Right atrium auricular region (tissue), 2 donors: ENCODE results near the gene GTF2A1. TPM values are rescaled to one million over a fixed set of nuclear protein-coding genes. Genes with fewer than 3 reads are reported as not detected.
"Not testable (repeated sequence)": the region's sequence is repeated elsewhere in the genome, so short reads cannot be mapped to it uniquely, and the experiment has no call there.

Source experiments
- DNase-seq: peaks from one replicate; pipeline ENCODE4 v3.0.0-alpha.2; 2019; ENCODE audit warnings: low spot score
- H3K27ac ChIP-seq, 2 donors: fragments of 200-600 bp; sonication (generic); 1 replicate in 1 of 2; 2 replicates in 1 of 2; pipeline ENCODE4 v1.5.1; 2016 to 2019
- H3K27me3 ChIP-seq, 2 donors: fragments of 200-600 bp; sonication (generic); one replicate each; pipeline versions ENCODE4 v1.5.1 to v1.6.0; 2017 to 2019
- H3K36me3 ChIP-seq: fragments of 200-600 bp; sonication (generic); one replicate; pipeline ENCODE4 v1.5.1; 2016
- H3K4me1 ChIP-seq, 2 donors: fragments of 200-600 bp; sonication (generic); one replicate each; pipeline versions ENCODE4 v1.5.1 to v1.6.0; 2017 to 2019
- H3K4me3 ChIP-seq, 2 donors: fragments of 200-600 bp; sonication (generic); 1 replicate in 1 of 2; 2 replicates in 1 of 2; pipeline ENCODE4 v1.5.1; 2017 to 2019; ENCODE audit warnings: mild to moderate bottlenecking in 1 of 2, moderate library complexity in 1 of 2
- H3K9me3 ChIP-seq, 2 donors: fragments of 200-600 bp; sonication (generic); one replicate each; pipeline ENCODE4 v1.5.1; 2019
- total RNA-seq, 2 donors: library from RNA; depleted of rRNA; stranded (reverse); fragments of >200 nt; gene quantifications; one replicate each; pipeline ENCODE4 v1.1.0, GENCODE V29; 2016
- TF ChIP-seq, protein P1 (sequence below), 2 donors: fragments of 200-600 bp; sonication (generic); IDR thresholded peaks; one replicate each; pipeline ENCODE4 v1.5.1; 2019; ENCODE audit warnings: antibody characterized with exemption in 2 of 2

Gene GTF2A1
- total RNA-seq, 2 donors from 2014 or later = 14.6 to 17.1 TPM

- H3K27ac ChIP-seq = no peak overlapping the region
- H3K4me3 ChIP-seq = no peak overlapping the region
- no peaks in the 10 kb centered on the region for H3K27me3 ChIP-seq
- H3K36me3 ChIP-seq = no peaks in the 10 kb centered on the region
- TF ChIP-seq, protein P1, sequence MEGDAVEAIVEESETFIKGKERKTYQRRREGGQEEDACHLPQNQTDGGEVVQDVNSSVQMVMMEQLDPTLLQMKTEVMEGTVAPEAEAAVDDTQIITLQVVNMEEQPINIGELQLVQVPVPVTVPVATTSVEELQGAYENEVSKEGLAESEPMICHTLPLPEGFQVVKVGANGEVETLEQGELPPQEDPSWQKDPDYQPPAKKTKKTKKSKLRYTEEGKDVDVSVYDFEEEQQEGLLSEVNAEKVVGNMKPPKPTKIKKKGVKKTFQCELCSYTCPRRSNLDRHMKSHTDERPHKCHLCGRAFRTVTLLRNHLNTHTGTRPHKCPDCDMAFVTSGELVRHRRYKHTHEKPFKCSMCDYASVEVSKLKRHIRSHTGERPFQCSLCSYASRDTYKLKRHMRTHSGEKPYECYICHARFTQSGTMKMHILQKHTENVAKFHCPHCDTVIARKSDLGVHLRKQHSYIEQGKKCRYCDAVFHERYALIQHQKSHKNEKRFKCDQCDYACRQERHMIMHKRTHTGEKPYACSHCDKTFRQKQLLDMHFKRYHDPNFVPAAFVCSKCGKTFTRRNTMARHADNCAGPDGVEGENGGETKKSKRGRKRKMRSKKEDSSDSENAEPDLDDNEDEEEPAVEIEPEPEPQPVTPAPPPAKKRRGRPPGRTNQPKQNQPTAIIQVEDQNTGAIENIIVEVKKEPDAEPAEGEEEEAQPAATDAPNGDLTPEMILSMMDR (IDR thresholded peaks at IDR 0.05) = no peak
- no peaks in the 10 kb centered on the region for H3K4me1 ChIP-seq
- H3K9me3 ChIP-seq = no peaks in the 10 kb centered on the region
- DNase-seq = no peak
Measured at GRCh38 chr14:81252278-81252677, 31.5 kb upstream of the GTF2A1 start.

DNA sequence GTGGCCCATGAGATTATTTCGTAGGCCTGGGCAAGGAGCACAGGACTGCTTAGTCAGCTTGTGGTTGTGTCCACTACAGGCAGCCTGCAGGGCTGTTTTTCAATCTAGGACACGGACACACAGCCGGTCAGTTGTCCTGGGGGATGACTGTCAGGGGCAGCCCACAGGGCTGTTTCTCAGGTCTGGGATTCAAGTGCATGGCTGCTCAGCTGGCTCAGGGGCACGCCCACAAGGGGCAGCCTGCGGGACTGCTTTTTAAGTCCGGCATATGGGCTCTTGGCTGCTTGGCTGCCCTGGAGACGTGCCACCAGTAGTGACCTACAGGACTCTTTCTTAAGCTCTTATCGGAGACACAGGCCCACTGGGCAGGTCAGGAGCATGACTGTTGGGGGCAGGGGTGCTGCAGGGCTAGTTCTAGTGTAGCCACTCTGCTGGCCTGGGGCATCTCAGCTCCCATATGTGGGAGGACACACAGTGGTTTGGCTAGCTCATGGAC is 26.6 kb upstream of the GTF2A1 start:
- Histone ChIP-seq H3K4me1 (no peaks in the 10 kb centered on the region), H3K27ac (no peak overlapping the region), H3K9me3 (peaks cover 0 to 14% of the 10 kb centered on the region in 2 donors), H3K4me3 (no peak overlapping the region), H3K27me3 (no peaks in the 10 kb centered on the region), H3K36me3 (no peaks in the 10 kb centered on the region)
- TF ChIP-seq, protein P1 (IDR thresholded peaks at IDR 0.05) = no peak
- DNase-seq = no peak

GRCh38 chr14:81246461-81247270 is 25.9 kb upstream of the GTF2A1 start:
- Histone ChIP-seq H3K27me3 (no peaks in the 10 kb centered on the region), H3K36me3 (no peaks in the 10 kb centered on the region), H3K4me1 (no peaks in the 10 kb centered on the region), H3K4me3 (no peak overlapping the region), H3K27ac (no peak overlapping the region), H3K9me3 (peaks cover 0 to 16% of the 10 kb centered on the region in 2 donors)
- DNase-seq = no peak
- TF ChIP-seq, protein P1 (IDR thresholded peaks at IDR 0.05) = no peak

GRCh38 chr14:81245771-81246170 is 25.0 kb upstream of the GTF2A1 start:
- Histone ChIP-seq H3K27ac (no peak overlapping the region), H3K36me3 (no peaks in the 10 kb centered on the region), H3K4me3 (no peak overlapping the region), H3K27me3 (no peaks in the 10 kb centered on the region), H3K4me1 (no peaks in the 10 kb centered on the region), H3K9me3 (peaks cover 0 to 16% of the 10 kb centered on the region in 2 donors)
- TF ChIP-seq, protein P1 (IDR thresholded peaks at IDR 0.05) = no peak
- no peak for DNase-seq

DNA sequence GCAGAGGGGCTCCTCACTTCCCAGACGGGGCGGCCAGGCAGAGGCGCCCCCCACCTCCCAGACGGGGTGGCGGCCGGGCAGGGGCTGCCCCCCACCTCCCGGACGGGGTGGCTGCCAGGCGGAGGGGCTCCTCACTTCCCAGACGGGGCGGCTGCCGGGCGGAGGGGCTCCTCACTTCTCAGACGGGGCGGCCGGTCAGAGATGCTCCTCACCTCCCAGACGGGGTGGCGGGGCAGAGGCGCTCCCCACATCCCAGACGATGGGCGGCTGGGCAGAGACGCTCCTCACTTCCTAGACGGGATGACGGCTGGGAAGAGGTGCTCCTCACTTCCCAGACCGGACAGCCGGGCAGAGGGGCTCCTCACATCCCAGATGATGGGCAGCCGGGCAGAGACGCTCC is 23.7 kb upstream of the GTF2A1 start:
- H3K27me3 ChIP-seq, H3K36me3 ChIP-seq, H3K27ac ChIP-seq, H3K4me3 ChIP-seq, DNase-seq, H3K4me1 ChIP-seq: not testable (repeated sequence)
- H3K9me3 ChIP-seq = peaks cover 0 to 16% of the 10 kb centered on the region in 2 donors

DNA sequence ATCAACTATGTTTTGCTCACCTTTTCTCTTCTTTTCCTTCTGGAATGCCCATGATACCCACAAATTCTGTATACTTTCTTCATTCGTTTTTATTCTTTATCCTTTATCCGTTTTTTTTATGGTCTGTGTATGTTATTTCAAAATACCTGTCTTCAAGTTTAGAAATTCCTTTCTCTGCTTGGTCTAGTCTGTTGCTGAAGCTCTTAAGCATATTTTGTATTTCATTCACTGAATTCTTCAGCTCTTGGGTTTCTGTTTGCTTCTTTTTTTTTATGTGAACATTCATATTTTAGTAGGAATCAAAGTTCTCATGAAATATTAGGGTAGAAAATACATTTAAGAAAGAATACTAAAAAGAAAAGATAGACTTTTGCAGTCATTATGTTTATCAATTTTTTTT is 22.7 kb upstream of the GTF2A1 start:
- H3K36me3 ChIP-seq = no peaks in the 10 kb centered on the region
- H3K9me3 ChIP-seq = peaks cover 0 to 16% of the 10 kb centered on the region in 2 donors
- TF ChIP-seq, protein P1 (IDR thresholded peaks at IDR 0.05) = no peak
- H3K27ac ChIP-seq = no peak overlapping the region
- no peaks in the 10 kb centered on the region for H3K4me1 ChIP-seq
- DNase-seq = no peak
- no peak overlapping the region for H3K4me3 ChIP-seq
- no peaks in the 10 kb centered on the region for H3K27me3 ChIP-seq

GRCh38 chr14:81236849-81237248 is 16.1 kb upstream of the GTF2A1 start:
- not testable (repeated sequence) for H3K4me1 ChIP-seq, H3K9me3 ChIP-seq, H3K36me3 ChIP-seq, DNase-seq, H3K4me3 ChIP-seq, H3K27me3 ChIP-seq, H3K27ac ChIP-seq
